ENCODE results near the gene PIBF1. TPM values are rescaled to one million over a fixed set of nuclear protein-coding genes. Genes with fewer than 3 reads are reported as not detected.
"Not testable (repeated sequence)": the region's sequence is repeated elsewhere in the genome, so short reads cannot be mapped to it uniquely, and the experiment has no call there.

Gene PIBF1
- total and polyA plus RNA-seq, 2 donors = 26.0 to 31.1 TPM

DNA sequence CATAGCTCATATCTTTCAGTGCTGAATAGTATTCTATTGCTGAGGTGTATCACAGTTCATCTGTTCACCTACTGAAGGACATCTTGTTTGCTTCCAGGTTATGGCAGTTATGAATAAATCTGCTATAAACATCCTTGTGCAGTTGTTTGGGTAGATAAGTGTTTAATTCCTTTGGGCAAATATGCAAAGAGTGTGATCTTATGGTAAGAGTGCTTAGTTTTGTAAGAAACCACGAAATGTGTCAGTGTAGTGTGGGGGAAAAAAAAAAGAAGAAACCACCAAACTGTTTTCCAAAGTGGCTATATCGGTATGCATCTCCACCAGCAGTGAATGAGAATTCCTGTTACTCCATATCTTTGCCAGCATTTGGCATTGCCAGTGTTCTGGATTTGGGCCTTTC is 93.3 kb downstream of the PIBF1 start:
- Histone ChIP-seq H3K9me3 (ENCODE audit: control insufficient read depth in 2 of 2, insufficient read depth in 1 of 2, low read length in 1 of 2) (no peaks in the 10 kb centered on the region), H3K36me3 (ENCODE audit: control insufficient read depth in 2 of 2, insufficient read depth in 2 of 2, low read length in 1 of 2) (peaks cover 0 to 3% of the 10 kb centered on the region in 2 donors), H3K27me3 (ENCODE audit: control insufficient read depth in 2 of 2, insufficient read depth in 1 of 2, low read length in 1 of 2) (no peaks in the 10 kb centered on the region), H3K4me1 (ENCODE audit: control insufficient read depth in 2 of 2, insufficient read depth in 2 of 2, low read length in 2 of 2) (no peaks in the 10 kb centered on the region), H3K4me3 (ENCODE audit: low read length in 2 of 2) (no peak overlapping the region), H3K27ac (ENCODE audit: low read depth in 1 of 2, low read length in 1 of 2) (no peak overlapping the region)
- no peak for DNase-seq (ENCODE audit: low read depth in 6 of 9, low spot score in 9 of 9)
- WGBS = 92% methylated on average over 2 of the region's 2 CpGs

DNA sequence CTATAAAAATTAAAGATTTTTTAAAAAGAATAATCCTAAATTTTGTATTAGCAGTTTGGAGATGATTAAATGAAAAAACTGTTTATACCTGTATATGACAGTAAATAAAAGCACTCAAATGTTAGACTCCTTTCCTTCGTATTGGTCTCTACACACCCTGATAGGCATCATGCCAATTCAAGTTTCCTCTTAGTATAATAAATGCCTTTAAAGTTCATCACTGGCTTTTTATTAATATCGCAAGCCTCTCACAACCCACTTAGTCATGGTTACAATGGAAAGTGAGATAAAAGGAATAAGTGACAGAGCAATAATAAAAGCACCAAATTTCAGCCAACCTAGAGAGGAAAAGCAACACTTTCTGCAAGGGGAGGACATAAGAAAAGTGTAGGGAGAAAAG is 102.2 kb downstream of the PIBF1 start:
- no peaks in the 10 kb centered on the region for H3K36me3 ChIP-seq (ENCODE audit: control insufficient read depth in 2 of 2, insufficient read depth in 2 of 2, low read length in 1 of 2)
- WGBS = 98% methylated on average over 2 of the region's 2 CpGs
- H3K4me3 ChIP-seq (ENCODE audit: low read length in 2 of 2) = no peak overlapping the region
- DNase-seq (ENCODE audit: low read depth in 6 of 9, low spot score in 9 of 9) = no peak
- H3K4me1 ChIP-seq (ENCODE audit: control insufficient read depth in 2 of 2, insufficient read depth in 2 of 2, low read length in 2 of 2) = no peaks in the 10 kb centered on the region
- no peaks in the 10 kb centered on the region for H3K27me3 ChIP-seq (ENCODE audit: control insufficient read depth in 2 of 2, insufficient read depth in 1 of 2, low read length in 1 of 2)
- H3K9me3 ChIP-seq (ENCODE audit: control insufficient read depth in 2 of 2, insufficient read depth in 1 of 2, low read length in 1 of 2) = no peaks in the 10 kb centered on the region
- no peak overlapping the region for H3K27ac ChIP-seq (ENCODE audit: low read depth in 1 of 2, low read length in 1 of 2)

DNA sequence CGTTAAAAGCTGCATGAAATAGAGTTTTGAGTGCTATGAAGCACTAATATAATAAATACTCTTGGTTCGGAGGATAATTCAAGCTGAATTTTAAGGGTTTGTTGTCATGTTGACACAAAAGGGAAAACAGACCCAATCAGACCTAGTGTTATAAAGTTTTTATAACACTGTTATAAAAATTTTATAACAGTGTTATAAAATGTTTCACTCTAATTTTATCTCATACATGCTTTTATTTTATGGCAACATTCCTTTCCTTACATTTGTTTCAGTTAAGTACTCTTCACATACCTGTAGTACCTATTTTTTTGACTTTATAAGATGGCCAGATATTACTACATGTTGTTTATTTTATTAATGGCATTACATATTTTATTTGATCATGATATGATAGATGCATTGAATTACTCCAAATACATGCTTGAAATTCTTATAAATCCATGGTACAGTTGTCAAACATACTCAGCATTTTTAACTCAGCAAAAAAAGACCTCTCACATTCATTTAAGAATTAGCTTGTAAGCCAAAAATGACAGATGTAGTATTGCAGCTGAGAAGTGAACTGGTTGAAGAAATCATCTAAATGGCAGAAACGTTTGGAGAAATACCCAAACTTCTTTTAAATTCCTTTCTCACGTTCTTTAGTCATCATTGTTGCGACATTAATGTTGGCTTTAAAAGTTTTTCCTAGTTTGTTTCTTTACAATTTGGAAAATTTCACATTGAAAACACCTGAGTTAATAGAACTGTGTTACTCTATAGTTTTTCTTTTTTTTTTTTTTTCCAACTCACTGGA is 104.5 kb downstream of the PIBF1 start:
- Histone ChIP-seq H3K9me3 (ENCODE audit: control insufficient read depth in 2 of 2, insufficient read depth in 1 of 2, low read length in 1 of 2) (no peaks in the 10 kb centered on the region), H3K4me3 (ENCODE audit: low read length in 2 of 2) (no peak overlapping the region), H3K4me1 (ENCODE audit: control insufficient read depth in 2 of 2, insufficient read depth in 2 of 2, low read length in 2 of 2) (no peaks in the 10 kb centered on the region), H3K36me3 (ENCODE audit: control insufficient read depth in 2 of 2, insufficient read depth in 2 of 2, low read length in 1 of 2) (no peaks in the 10 kb centered on the region), H3K27ac (ENCODE audit: low read depth in 1 of 2, low read length in 1 of 2) (no peak overlapping the region), H3K27me3 (ENCODE audit: control insufficient read depth in 2 of 2, insufficient read depth in 1 of 2, low read length in 1 of 2) (no peaks in the 10 kb centered on the region)
- 97% methylated on average over 5 of the region's 5 CpGs for WGBS
- DNase-seq (ENCODE audit: low read depth in 6 of 9, low spot score in 9 of 9) = no peak

DNA sequence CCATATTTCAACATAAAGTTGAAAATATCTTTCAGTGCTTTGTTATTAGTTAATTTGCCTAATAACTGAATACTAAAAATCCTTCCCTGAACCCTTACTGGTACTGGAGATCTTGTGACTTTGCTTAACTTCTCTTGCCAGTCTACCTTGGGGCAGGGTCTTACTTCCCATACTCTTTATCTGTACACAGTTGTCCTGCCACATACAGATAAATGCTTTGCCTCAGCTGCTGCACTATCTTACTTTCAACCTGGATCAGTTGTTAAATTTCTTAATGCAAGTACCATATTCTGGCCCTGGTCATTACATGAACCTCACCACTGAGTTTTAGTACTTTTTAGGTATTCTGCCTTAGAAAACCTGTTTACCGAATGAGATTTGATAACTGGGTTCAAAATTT is 107.6 kb downstream of the PIBF1 start:
- H3K27ac ChIP-seq (ENCODE audit: low read depth in 1 of 2, low read length in 1 of 2) = no peak overlapping the region
- no peak overlapping the region for H3K4me3 ChIP-seq (ENCODE audit: low read length in 2 of 2)
- no peaks in the 10 kb centered on the region for H3K9me3 ChIP-seq (ENCODE audit: control insufficient read depth in 2 of 2, insufficient read depth in 1 of 2, low read length in 1 of 2)
- WGBS = 98% methylated on average over 1 of the region's 1 CpG
- no peaks in the 10 kb centered on the region for H3K4me1 ChIP-seq (ENCODE audit: control insufficient read depth in 2 of 2, insufficient read depth in 2 of 2, low read length in 2 of 2)
- H3K36me3 ChIP-seq (ENCODE audit: control insufficient read depth in 2 of 2, insufficient read depth in 2 of 2, low read length in 1 of 2) = no peaks in the 10 kb centered on the region
- no peak for DNase-seq (ENCODE audit: low read depth in 6 of 9, low spot score in 9 of 9)
- H3K27me3 ChIP-seq (ENCODE audit: control insufficient read depth in 2 of 2, insufficient read depth in 1 of 2, low read length in 1 of 2) = no peaks in the 10 kb centered on the region

DNA sequence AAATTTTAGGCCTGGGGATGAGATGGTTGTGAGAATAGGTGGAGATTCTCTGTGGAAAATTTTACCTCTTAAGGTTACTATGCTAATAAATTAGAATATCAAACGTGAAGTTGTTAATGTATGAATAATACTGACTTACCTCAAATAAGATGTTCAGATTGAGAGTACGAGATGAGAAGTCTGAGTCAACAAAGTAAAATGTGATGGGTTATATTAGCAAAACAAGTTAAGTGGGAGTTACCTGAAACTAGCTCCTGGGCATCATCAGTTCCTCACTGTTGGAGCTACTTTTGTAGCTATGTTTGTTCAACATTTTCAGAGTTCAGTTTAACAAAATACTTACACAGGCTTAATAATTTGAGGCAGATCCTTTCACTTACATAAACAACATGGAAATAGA is 108.6 kb downstream of the PIBF1 start:
- peaks cover 2 to 4% of the 10 kb centered on the region in 2 donors for H3K36me3 ChIP-seq (ENCODE audit: control insufficient read depth in 2 of 2, insufficient read depth in 2 of 2, low read length in 1 of 2)
- H3K27me3 ChIP-seq (ENCODE audit: control insufficient read depth in 2 of 2, insufficient read depth in 1 of 2, low read length in 1 of 2) = no peaks in the 10 kb centered on the region
- H3K4me1 ChIP-seq (ENCODE audit: control insufficient read depth in 2 of 2, insufficient read depth in 2 of 2, low read length in 2 of 2) = no peaks in the 10 kb centered on the region
- WGBS = 97% methylated on average over 2 of the region's 2 CpGs
- H3K27ac ChIP-seq (ENCODE audit: low read depth in 1 of 2, low read length in 1 of 2) = no peak overlapping the region
- H3K9me3 ChIP-seq (ENCODE audit: control insufficient read depth in 2 of 2, insufficient read depth in 1 of 2, low read length in 1 of 2) = no peaks in the 10 kb centered on the region
- no peak for DNase-seq (ENCODE audit: low read depth in 6 of 9, low spot score in 9 of 9)
- H3K4me3 ChIP-seq (ENCODE audit: low read length in 2 of 2) = no peak overlapping the region

DNA sequence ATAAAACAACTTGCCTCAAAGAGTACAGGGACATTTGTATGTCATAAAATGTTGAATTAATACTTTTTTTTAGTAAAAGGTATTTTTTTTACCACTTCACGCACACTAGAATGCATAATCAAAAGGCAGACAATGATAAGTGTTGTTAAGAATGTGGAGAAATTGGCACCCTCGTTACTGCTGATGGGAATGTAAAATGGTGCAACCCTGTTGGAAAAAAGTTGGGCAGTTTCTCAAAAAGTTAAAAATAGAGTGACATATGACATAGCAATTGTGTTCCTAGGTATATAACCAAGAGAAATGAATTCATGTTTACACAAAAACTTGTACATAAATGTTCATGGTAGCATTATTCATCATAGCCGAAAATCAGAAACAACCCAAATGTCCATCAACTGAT is 109.5 kb downstream of the PIBF1 start:
- DNase-seq (ENCODE audit: low read depth in 6 of 9, low spot score in 9 of 9) = no peak
- H3K27me3 ChIP-seq (ENCODE audit: control insufficient read depth in 2 of 2, insufficient read depth in 1 of 2, low read length in 1 of 2) = no peaks in the 10 kb centered on the region
- H3K4me3 ChIP-seq (ENCODE audit: low read length in 2 of 2) = no peak overlapping the region
- 97% methylated on average over 3 of the region's 3 CpGs for WGBS
- peaks cover 0 to 4% of the 10 kb centered on the region in 2 donors for H3K9me3 ChIP-seq (ENCODE audit: control insufficient read depth in 2 of 2, insufficient read depth in 1 of 2, low read length in 1 of 2)
- no peak overlapping the region for H3K27ac ChIP-seq (ENCODE audit: low read depth in 1 of 2, low read length in 1 of 2)
- peaks cover 7 to 11% of the 10 kb centered on the region in 2 donors for H3K36me3 ChIP-seq (ENCODE audit: control insufficient read depth in 2 of 2, insufficient read depth in 2 of 2, low read length in 1 of 2)
- no peaks in the 10 kb centered on the region for H3K4me1 ChIP-seq (ENCODE audit: control insufficient read depth in 2 of 2, insufficient read depth in 2 of 2, low read length in 2 of 2)

DNA sequence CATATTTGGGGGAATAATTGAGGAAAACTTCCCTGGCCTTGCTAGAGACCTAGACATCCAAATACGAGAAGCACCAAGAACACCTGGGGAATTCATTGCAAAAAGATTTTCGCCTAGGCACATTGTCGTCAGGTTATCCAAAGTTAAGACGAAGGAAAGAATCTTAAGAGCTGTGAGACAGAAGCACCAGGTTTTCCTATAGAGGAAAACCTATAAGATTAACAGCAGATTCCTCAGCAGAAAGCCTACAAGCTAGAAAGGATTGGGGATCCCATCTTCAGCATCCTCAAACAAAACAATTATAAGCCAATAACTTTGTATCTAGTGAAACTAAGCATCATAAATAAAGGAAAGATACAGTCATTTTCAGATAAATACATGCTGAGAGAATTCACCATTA is 114.9 kb downstream of the PIBF1 start:
- peaks cover 0 to 4% of the 10 kb centered on the region in 2 donors for H3K9me3 ChIP-seq (ENCODE audit: control insufficient read depth in 2 of 2, insufficient read depth in 1 of 2, low read length in 1 of 2)
- no peak overlapping the region for H3K4me3 ChIP-seq (ENCODE audit: low read length in 2 of 2)
- 99% methylated on average over 4 of the region's 4 CpGs for WGBS

DNA sequence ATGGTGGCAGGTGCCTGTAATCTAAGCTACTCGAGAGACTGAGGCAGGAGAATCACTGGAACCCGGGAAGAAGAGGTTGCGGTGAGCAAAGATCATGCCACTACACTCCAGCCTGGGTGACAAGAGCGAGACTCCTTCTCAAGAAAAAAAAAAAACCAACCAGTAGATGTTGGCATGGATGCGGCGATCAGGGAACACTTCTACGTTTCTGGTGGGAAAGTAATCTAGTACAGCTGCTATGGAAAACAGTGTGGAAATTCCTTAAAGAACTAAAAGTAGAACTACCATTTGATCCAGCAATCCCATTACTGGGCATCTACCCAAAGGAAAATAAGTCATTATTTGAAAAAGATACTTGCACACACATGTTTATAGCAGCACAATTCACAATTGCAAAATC is 119.6 kb downstream of the PIBF1 start:
- H3K4me1 ChIP-seq (ENCODE audit: control insufficient read depth in 2 of 2, insufficient read depth in 2 of 2, low read length in 2 of 2); H3K36me3 ChIP-seq (ENCODE audit: control insufficient read depth in 2 of 2, insufficient read depth in 2 of 2, low read length in 1 of 2); H3K9me3 ChIP-seq (ENCODE audit: control insufficient read depth in 2 of 2, insufficient read depth in 1 of 2, low read length in 1 of 2); DNase-seq (ENCODE audit: low read depth in 6 of 9, low spot score in 9 of 9); H3K4me3 ChIP-seq (ENCODE audit: low read length in 2 of 2); H3K27me3 ChIP-seq (ENCODE audit: control insufficient read depth in 2 of 2, insufficient read depth in 1 of 2, low read length in 1 of 2); H3K27ac ChIP-seq (ENCODE audit: low read depth in 1 of 2, low read length in 1 of 2): not testable (repeated sequence)
- WGBS = over 99% methylated on average over 7 of the region's 7 CpGs

More for the DNA sequence above, 114.9 kb downstream of the PIBF1 start:
- Histone ChIP-seq H3K36me3 (ENCODE audit: control insufficient read depth in 2 of 2, insufficient read depth in 2 of 2, low read length in 1 of 2) (peaks cover 7 to 11% of the 10 kb centered on the region in 2 donors), H3K27ac (ENCODE audit: low read depth in 1 of 2, low read length in 1 of 2) (no peak overlapping the region), H3K27me3 (ENCODE audit: control insufficient read depth in 2 of 2, insufficient read depth in 1 of 2, low read length in 1 of 2) (no peaks in the 10 kb centered on the region), H3K4me1 (ENCODE audit: control insufficient read depth in 2 of 2, insufficient read depth in 2 of 2, low read length in 2 of 2) (no peaks in the 10 kb centered on the region)
- DNase-seq (ENCODE audit: low read depth in 6 of 9, low spot score in 9 of 9) = no peak

DNA sequence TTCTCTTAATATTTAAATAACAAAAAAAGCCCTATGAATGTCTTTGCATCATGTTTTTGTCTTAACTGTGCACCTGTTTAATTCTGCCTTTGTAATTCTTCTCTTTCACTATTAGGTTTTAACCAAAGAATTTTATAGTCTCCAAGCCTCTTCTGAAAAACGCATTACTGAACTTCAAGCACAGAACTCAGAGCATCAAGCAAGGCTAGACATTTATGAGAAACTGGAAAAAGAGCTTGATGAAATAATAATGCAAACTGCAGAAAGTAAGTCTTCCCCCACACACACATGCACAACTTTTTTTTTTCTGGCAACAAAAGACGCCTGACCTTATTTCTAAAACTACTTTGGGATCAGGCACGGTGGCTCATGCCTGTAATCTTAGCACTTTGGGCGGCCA is 126.5 kb downstream of the PIBF1 start:
- Histone ChIP-seq H3K27me3 (ENCODE audit: control insufficient read depth in 2 of 2, insufficient read depth in 1 of 2, low read length in 1 of 2) (no peaks in the 10 kb centered on the region), H3K27ac (ENCODE audit: low read depth in 1 of 2, low read length in 1 of 2) (no peak overlapping the region), H3K4me1 (ENCODE audit: control insufficient read depth in 2 of 2, insufficient read depth in 2 of 2, low read length in 2 of 2) (no peaks in the 10 kb centered on the region), H3K9me3 (ENCODE audit: control insufficient read depth in 2 of 2, insufficient read depth in 1 of 2, low read length in 1 of 2) (no peaks in the 10 kb centered on the region), H3K4me3 (ENCODE audit: low read length in 2 of 2) (no peak overlapping the region), H3K36me3 (ENCODE audit: control insufficient read depth in 2 of 2, insufficient read depth in 2 of 2, low read length in 1 of 2) (peaks cover 4% of the 10 kb centered on the region in 2 donors)
- 99% methylated on average over 4 of the region's 4 CpGs for WGBS
- no peak for DNase-seq (ENCODE audit: low read depth in 6 of 9, low spot score in 9 of 9)

Measured in thymus (tissue), 11 donors.